ENCODE results near the gene KRT77.
"Not testable (repeated sequence)": the region's sequence is repeated elsewhere in the genome, so short reads cannot be mapped to it uniquely, and the experiment has no call there.

KRT77 gene

GRCh38 chr12:52680363-52680762 is 23.0 kb downstream of the KRT77 start, which contains the start of gene KRT1:
KRT1 (minus strand) TSS chr12:52680407; CDS start chr12:52680348, 59 bp downstream.
- intact Hi-C loops (cut with DNase I) = no loop called here

GRCh38 chr12:52679875-52680274 is 23.4 kb downstream of the KRT77 start:
- intact Hi-C loops (cut with DNase I) = no loop called here

More at GRCh38 chr12:52680363-52680762, 23.0 kb downstream of the KRT77 start, which contains the start of gene KRT1:
- no peak for DNase-seq

DNA sequence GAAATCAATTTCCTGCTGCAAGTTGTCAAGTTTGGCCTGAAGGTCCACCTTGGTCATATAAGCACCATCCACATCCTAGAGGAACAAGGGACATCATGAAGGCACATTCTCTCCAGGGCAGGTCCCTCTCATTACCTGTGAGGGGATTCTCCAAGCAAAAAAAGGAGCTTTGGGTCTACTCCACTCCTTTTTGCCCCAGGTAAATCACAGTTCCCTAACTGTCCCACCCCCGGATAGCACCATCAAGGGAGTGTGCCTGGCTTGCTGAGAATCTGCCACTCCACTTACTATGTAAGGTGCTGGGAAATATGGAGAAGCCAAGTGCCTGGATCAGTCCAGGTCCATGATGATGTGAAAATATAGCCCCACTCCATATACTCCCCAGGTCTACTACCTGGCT is 25.7 kb downstream of the KRT77 start:
- intact Hi-C loops (cut with DNase I) = no loop called here

More at GRCh38 chr12:52679875-52680274, 23.4 kb downstream of the KRT77 start:
- no peak for DNase-seq

DNA sequence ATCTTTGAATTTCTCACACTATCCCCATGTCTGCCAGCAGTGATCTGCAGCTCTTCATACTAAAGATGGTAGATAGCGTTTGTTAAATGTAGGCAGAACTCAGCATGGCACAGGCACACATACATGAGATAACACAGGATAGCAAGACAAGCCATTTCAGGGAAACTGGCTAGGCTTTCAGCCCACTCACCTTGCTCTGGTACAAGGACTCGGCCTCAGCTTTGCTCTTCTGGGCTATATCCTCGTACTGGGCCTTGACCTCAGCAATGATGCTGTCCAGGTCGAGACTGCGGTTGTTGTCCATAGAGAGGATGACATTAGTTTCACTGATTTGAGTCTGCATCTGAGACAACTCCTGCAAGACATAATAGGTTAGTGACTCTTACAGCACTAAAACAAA is 26.2 kb downstream of the KRT77 start:
- no peak for DNase-seq
- intact Hi-C loops (cut with DNase I) = no loop called here

More for the DNA sequence above, 25.7 kb downstream of the KRT77 start:
- DNase-seq = no peak

DNA sequence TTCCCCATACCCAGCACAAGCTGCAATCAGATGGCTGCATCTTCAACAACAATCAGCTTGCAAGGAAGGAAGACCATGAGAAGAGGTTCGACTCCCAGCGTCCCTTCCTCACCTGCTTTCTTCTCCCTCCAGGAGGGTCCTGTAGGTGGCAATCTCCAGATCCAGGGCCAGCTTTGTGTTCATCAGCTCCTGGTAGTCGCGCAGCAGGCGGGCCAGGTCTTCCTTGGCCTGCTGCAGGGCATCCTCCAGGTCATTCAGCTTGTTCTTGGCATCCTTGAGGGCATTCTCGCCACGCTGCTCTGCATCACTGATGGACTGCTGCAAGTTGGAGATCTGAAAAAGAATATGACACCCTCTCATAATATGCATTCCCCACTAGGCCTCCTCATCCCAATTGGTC is 27.2 kb downstream of the KRT77 start:
- DNase-seq = no peak
- intact Hi-C loops (cut with DNase I) = no loop called here

GRCh38 chr12:52675301-52675701 is 28.0 kb downstream of the KRT77 start:
- no peak for DNase-seq
- intact Hi-C loops (cut with DNase I) = no loop called here

- intact Hi-C loops (cut with DNase I) = no loop called here
- DNase-seq = no peak
Observed at GRCh38 chr12:52674433-52674775, 28.9 kb downstream of the KRT77 start.

DNA sequence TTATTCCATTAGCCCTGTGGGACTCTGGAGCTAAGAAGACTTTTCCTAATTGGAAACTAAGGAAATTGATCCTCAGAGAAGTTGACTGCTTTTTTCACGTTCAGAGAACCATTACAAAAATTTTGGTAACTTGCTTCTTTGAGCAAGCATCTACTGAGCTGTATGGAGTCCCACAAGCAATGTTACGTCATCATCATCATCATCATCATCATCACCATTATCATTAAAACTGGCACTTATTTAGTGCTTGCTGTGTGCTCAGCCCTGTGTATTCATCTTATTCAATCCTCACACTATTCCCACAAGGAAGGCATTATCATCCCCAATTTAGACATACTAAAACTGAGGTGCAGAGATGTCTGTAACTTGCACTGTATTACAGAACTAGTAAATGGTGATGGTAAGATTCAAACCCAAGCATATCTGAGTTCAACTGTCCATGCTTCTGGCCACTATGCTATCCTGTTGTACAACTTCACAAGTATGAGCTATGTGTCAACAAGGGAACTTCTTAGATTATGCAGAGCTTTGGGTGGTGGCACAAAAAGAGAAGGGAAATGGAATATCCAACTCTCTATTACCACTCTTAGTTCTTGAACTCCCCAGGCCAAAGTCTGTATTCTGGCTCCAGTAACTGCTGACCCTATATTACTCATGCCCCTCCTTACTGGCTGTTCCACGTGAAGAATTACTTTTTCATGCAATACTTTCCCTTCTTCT is 29.5 kb downstream of the KRT77 start:
- DNase-seq = no peak
- intact Hi-C loops (cut with DNase I) = no loop called here

GRCh38 chr12:52673217-52673616 is 30.1 kb downstream of the KRT77 start:
- DNase-seq = no peak
- intact Hi-C loops (cut with DNase I) = no loop called here

- intact Hi-C loops (cut with DNase I) = no loop called here
Observed at GRCh38 chr12:52672321-52672933, 30.9 kb downstream of the KRT77 start.

GRCh38 chr12:52670961-52671360 is 32.4 kb downstream of the KRT77 start:
- intact Hi-C loops (cut with DNase I) = no loop called here
- no peak for DNase-seq

More at GRCh38 chr12:52672321-52672933, 30.9 kb downstream of the KRT77 start:
- DNase-seq = no peak

GRCh38 chr12:52670506-52670905 is 32.8 kb downstream of the KRT77 start:
- DNase-seq = no peak
- intact Hi-C loops (cut with DNase I) = no loop called here

GRCh38 chr12:52669941-52670340 is 33.4 kb downstream of the KRT77 start:
- DNase-seq; intact Hi-C loops (cut with DNase I): not testable (repeated sequence)

DNA sequence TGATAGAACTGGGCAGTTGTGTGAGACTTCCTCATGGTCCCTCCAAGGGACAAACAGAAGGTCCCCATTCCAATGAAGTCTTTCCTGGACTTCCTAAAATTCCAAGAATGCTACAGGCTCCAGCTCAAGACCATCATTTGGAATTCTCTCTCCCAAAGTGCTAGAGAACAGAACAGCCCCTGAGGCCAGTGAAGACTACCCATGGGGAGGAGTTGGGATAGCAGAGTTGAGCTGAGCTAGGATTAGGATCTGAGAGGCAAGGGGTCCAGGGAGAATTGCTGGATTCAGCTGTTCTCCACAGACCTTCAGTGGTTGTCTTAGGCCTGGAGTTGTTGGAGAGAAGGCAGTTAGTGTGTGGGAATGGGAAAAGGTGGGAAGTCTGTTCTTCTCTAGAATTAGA is 33.9 kb downstream of the KRT77 start:
- intact Hi-C loops (cut with DNase I) = no loop called here
- no peak for DNase-seq

DNA sequence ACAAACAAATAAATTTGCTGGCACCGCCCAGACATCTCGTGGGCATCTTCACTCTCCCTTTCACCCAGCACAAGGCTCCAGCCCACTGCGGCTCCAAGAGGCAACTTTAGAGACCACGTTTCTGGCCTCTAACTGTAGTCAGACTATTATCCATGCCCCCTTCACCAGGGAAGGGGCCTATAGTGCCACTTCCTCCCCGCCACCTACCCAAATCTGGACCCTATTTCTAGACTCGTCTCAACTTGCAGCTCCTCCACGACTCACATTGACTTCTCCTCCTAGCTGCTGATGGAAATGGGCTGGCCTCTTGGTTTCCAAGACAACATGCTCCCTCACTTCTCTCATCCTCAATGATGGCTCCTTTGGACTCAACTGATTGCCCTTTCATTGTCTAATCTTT is 35.4 kb downstream of the KRT77 start:
- intact Hi-C loops (cut with DNase I) = no loop called here
- no peak for DNase-seq

DNA sequence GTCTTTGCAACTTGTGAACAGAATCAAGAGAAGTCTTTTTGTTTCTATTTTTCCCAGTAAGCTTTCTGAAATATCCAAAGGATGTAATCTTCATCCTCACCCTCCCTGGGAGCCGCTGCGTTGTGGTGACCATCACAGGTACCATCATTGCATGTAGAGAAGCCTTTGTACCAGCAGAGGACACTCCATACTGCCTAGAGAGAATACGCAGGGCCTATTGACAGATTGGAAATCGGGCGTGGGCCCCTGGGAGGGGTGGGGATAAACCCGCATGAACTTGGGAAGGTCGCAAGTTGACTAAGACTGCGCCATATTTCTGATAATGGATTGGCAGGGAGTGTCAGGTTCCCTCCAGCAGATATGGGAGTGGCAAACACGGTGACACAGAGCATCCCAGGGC is 35.8 kb downstream of the KRT77 start:
- no peak for DNase-seq
- intact Hi-C loops (cut with DNase I) = no loop called here

GRCh38 chr12:52666471-52666870 is 36.9 kb downstream of the KRT77 start:
- no peak for DNase-seq
- intact Hi-C loops (cut with DNase I) = no loop called here

GRCh38 chr12:52663420-52663819 is 39.9 kb downstream of the KRT77 start:
- intact Hi-C loops (cut with DNase I) = no loop called here
- no peak for DNase-seq

- intact Hi-C loops (cut with DNase I) = no loop called here
- DNase-seq = no peak
Observed at GRCh38 chr12:52662918-52663229, 40.5 kb downstream of the KRT77 start.

DNA sequence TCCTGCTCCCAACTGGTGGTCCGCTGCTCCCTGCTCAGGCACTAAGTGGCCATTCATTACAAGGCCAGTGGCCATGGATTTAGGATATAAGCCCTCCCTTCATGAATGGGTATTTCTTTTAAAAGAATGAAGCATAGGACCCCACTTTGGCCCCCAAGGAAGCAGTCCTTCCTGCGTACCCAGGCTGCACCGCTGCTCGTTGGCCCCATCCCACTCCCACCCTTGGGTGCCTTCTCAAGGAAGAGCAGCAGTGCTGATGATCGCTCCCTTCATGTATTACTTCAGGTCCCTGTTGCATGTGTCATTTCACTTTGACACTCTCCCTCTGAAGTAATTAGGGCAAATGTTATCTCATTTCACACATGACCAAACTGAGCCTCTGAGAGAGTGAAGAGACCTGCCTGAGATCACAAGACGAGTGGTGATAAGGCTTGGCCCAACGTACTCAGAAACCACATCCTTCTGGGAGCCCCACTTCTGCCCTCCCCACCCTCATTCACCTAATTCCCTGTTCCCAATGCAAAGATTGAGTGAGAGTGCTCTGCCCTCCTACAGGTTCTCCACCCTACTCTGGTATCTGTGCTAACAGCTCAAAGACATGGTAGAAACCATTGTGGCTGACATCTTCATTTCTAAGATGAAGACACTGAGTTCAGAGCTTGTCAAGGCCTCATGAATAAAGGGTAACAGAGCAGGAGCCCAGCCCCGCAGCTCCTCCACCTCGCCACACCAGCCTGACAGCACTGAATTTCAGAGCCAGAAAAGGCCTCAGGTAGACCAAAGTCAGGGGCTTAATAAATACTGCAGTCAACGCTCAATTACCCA is 41.0 kb downstream of the KRT77 start:
- intact Hi-C loops (cut with DNase I) = no loop called here
- DNase-seq = no peak

- no peak for DNase-seq
- intact Hi-C loops (cut with DNase I) = no loop called here
Observed at GRCh38 chr12:52661668-52662067, 41.7 kb downstream of the KRT77 start.

All from posterior cingulate gyrus (tissue), 11 donors.